Measurements from ENCODE around the gene GMDS.
A peak's percentile ranks its signal among the peaks of the same experiment; 100 is the strongest.

DNA sequence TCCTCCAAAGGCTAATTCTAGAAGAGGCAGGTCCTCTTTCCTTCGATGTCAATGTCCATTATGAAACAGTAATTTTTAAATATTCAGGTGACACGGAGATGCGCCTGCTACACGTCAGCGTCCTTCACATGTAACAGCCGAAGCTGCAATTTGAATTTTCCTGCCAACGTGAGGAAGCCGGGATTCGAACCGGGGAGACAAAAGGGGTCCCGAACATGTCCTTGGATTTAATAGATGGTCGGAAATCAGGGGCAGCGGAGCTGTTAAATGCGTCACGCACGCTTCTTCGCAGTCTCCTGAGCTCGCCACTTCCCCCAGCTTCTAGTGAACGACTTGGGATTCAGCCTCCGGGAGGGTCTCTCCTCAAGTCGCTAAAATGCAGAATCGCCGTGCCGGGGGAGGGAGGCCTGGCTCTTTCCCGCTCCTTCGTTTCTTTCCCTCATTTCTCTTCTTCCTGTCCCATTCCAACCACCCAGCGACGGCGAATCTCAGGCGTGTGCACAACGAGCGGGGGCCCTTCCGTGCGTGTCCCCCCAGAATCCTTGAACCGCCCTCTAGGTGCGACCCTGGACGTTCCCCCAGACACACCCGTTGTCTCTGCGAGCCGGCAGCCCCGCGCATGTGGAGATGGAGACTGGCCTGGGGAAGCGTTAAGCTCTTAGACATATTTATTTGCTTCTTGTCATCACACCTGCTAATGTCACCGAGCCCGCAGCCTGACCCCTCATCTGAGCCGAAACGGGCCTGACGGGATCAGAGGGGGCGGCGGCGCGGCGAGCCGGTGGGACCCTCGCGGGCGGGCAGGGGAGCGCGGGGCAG, 637.0 kb downstream of the GMDS start:
- TF ChIP-seq EZH2 (IDR thresholded peaks at IDR 0.05; ENCODE audit: insufficient read depth, poor library complexity, severe bottlenecking) (peak; percentile 60), EZH2phosphoT487 (IDR thresholded peaks at IDR 0.05; ENCODE audit: insufficient read depth, low read depth) (0 out of 2 replicates have a peak, but pooled peaks have one; percentile 56)
